ENCODE data around the gene MANBA. TPM values are rescaled to one million over a fixed set of nuclear protein-coding genes. Genes with fewer than 3 reads are reported as not detected.

MANBA gene
- total RNA-seq, 4 donors from 2014 or later, result 6.4 to 41.5 (median 17.8) TPM

DNA sequence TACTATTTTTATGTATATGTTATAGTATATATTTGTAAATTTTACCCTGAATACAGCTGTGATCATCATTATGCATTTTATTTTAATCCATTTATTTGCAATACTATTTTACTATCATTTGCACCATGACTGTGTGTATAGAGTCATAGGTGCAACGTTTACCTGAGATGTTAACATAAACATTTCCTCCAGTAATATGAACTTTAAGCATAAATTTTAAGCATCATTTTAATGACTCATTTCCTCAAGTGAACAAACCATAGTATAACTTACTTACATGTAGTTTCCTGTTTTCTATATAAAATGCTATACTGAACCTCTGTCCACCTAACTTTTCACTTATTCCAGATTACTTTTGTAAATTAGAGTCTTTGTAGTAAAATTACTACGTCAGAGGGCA, 166.8 kb downstream of the MANBA start:
- intact Hi-C loops (cut with DNase I; ENCODE audit: low total_unique reads), result no loop called here
- Histone ChIP-seq H3K9me3 (no peaks in the 10 kb centered on the region), H3K4me1 (no peaks in the 10 kb centered on the region), H3K4me3 (no peak overlapping the region), H3K36me3 (no peaks in the 10 kb centered on the region), H3K27me3 (no peaks in the 10 kb centered on the region), H3K27ac (no peak overlapping the region)
- TF ChIP-seq, protein P1, sequence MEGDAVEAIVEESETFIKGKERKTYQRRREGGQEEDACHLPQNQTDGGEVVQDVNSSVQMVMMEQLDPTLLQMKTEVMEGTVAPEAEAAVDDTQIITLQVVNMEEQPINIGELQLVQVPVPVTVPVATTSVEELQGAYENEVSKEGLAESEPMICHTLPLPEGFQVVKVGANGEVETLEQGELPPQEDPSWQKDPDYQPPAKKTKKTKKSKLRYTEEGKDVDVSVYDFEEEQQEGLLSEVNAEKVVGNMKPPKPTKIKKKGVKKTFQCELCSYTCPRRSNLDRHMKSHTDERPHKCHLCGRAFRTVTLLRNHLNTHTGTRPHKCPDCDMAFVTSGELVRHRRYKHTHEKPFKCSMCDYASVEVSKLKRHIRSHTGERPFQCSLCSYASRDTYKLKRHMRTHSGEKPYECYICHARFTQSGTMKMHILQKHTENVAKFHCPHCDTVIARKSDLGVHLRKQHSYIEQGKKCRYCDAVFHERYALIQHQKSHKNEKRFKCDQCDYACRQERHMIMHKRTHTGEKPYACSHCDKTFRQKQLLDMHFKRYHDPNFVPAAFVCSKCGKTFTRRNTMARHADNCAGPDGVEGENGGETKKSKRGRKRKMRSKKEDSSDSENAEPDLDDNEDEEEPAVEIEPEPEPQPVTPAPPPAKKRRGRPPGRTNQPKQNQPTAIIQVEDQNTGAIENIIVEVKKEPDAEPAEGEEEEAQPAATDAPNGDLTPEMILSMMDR (IDR thresholded peaks at IDR 0.05), result no peak
- TF ChIP-seq POLR2A (IDR thresholded peaks at IDR 0.05), result no peak
- DNase-seq, result no peak

DNA sequence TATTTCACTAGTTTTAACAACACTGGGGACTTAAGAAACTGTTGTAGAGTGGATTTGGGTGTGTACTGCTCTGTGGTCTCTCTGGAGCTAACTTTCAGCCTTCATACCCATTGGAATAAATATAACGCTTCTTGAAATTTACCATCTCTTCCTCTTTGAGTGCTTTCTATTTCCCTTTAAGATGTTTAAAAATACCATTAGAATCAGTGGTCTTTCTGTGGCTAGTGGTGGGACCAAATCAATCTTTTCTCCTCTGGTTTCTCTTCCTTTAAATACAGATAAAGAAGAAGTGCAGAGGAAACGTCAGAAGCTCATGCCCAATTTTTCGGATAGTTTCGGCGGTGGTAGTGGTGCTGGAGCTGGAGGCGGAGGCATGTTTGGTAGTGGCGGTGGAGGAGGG, 167.6 kb downstream of the MANBA start:
- TF ChIP-seq POLR2A (IDR thresholded peaks at IDR 0.05), result no peak
- TF ChIP-seq, protein P1 (IDR thresholded peaks at IDR 0.05), result no peak
- intact Hi-C loops (cut with DNase I; ENCODE audit: low total_unique reads), result no loop called here
- no peak overlapping the region for H3K4me3 ChIP-seq
- no peaks in the 10 kb centered on the region for H3K4me1 ChIP-seq
- no peak for DNase-seq
- no peaks in the 10 kb centered on the region for H3K27me3 ChIP-seq
- no peak overlapping the region for H3K27ac ChIP-seq
- no peaks in the 10 kb centered on the region for H3K36me3 ChIP-seq
- H3K9me3 ChIP-seq, result no peaks in the 10 kb centered on the region

DNA sequence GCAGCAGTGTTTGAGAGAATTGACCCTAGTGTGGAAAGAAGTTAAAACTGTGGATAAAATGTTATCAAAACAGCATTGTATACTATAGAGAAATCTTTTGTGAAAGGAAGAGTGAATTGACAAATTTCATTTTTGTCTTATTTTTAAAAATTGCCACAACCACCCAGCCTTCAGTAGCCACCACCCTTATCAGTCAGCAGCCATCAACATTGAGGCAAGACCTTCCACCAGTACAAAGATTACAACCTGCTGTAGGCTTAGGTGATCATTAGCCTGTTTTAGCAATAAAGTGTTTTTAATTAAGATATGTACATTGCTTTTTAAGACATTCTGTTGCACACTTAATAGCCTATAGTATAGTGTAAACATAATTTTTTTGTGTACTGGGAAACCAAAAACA, 168.5 kb downstream of the MANBA start:
- Histone ChIP-seq H3K4me1 (no peaks in the 10 kb centered on the region), H3K27me3 (no peaks in the 10 kb centered on the region), H3K27ac (no peak overlapping the region), H3K36me3 (no peaks in the 10 kb centered on the region), H3K9me3 (no peaks in the 10 kb centered on the region), H3K4me3 (no peak overlapping the region)
- no peak for DNase-seq
- intact Hi-C loops (cut with DNase I; ENCODE audit: low total_unique reads), result no loop called here
- TF ChIP-seq, protein P1 (IDR thresholded peaks at IDR 0.05), result no peak
- TF ChIP-seq POLR2A (IDR thresholded peaks at IDR 0.05), result no peak

DNA sequence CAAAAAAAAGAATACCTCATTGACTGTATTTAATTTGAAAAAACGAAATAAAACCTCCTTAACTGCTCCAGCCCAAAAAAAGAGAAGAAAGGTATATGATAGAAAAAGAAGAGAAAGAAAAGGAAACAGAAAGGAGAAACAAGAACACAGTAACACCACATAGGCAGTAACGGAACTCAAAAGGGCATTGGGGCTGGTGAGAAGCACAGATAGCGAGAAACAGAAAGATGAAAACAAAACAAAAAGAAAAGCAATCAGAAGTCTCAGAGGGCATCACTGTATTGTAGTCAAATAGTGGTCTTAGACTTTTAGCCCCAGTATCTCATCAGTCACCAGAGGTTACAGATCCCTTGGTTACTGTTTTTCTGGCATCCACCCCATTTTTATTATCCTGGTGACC, 171.0 kb downstream of the MANBA start:
- Histone ChIP-seq H3K4me1 (no peaks in the 10 kb centered on the region), H3K4me3 (no peak overlapping the region), H3K36me3 (no peaks in the 10 kb centered on the region), H3K27ac (no peak overlapping the region), H3K27me3 (no peaks in the 10 kb centered on the region), H3K9me3 (no peaks in the 10 kb centered on the region)
- no peak for DNase-seq
- TF ChIP-seq POLR2A (IDR thresholded peaks at IDR 0.05), result no peak
- TF ChIP-seq, protein P1 (IDR thresholded peaks at IDR 0.05), result no peak
- intact Hi-C loops (cut with DNase I; ENCODE audit: low total_unique reads), result no loop called here

DNA sequence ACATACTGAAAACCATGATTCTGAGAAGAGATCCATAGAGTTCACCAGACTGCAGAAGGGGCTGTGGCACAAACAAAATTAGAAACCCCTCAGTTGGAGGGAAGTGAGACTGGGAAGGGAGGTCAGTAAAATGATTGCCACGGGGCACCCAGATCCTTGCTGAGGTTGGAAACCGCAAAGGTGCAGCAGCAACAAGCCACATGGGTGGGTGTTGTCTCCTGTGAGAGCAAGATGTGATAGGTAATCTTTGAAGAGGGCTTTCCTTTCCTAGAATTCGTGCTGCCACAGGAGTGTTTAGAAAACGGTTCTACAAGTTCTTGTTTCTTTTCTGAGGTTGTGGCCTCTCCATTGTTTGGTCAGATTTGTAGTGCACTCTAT, 174.1 kb downstream of the MANBA start:
- Histone ChIP-seq H3K27ac (no peak overlapping the region), H3K9me3 (no peaks in the 10 kb centered on the region), H3K4me1 (no peaks in the 10 kb centered on the region), H3K36me3 (no peaks in the 10 kb centered on the region), H3K4me3 (no peak overlapping the region), H3K27me3 (no peaks in the 10 kb centered on the region)
- TF ChIP-seq, protein P1 (IDR thresholded peaks at IDR 0.05), result no peak
- TF ChIP-seq POLR2A (IDR thresholded peaks at IDR 0.05), result no peak
- intact Hi-C loops (cut with DNase I; ENCODE audit: low total_unique reads), result no loop called here
- DNase-seq, result no peak

All from uterus (tissue), 4 donors.